ENCODE results near the gene GPC3. TPM values are rescaled to one million over a fixed set of nuclear protein-coding genes. Genes with fewer than 3 reads are reported as not detected.

The GPC3 gene
- total RNA-seq, 1 donor from 2014 or later: 1,039 TPM

DNA sequence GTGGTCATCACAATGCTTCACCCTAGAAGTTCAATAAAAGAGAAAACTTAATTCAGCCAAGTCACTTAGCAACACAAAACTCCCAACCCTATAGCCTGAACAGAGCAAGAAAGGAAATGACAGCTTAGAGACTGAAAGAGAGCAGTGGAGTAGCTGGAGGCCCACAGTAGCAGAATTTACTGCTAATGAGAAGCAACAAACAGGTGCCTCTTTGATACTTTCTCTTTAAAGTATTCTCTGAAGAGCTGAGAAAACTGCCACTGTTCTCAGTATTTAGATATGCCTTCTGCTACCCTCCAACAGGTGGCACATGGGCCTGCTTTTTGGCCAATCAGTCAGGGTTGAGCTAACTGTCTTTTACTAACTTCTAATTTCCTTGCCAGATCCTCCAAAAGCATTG, 240.0 kb downstream of the GPC3 start:
- H3K4me3 Mint-ChIP-seq: no peak overlapping the region

GRCh38 chrX:133742602-133743305, 242.6 kb downstream of the GPC3 start:
- H3K9me3 Mint-ChIP-seq: no peaks in the 10 kb centered on the region

More for the DNA sequence above, 240.0 kb downstream of the GPC3 start:
- Histone ChIP-seq H3K4me1 (peaks cover 10% of the 10 kb centered on the region), H3K4me2 (no peak overlapping the region), H3K9me3 (ENCODE audit: low read depth) (no peaks in the 10 kb centered on the region), H3K36me3 (no peaks in the 10 kb centered on the region), H3K9ac (no peak overlapping the region), H3K27me3 (no peaks in the 10 kb centered on the region), H3K79me2 (ENCODE audit: low read depth) (peaks cover 91% of the 10 kb centered on the region), H3F3A (ENCODE audit: low read depth) (no peaks in the 10 kb centered on the region), H3K27ac (no peak overlapping the region), H2AFZ (replicated peaks) (no peak overlapping the region), H4K20me1 (ENCODE audit: low read depth) (peaks cover 90% of the 10 kb centered on the region), H3K4me3 (no peak overlapping the region)
- no peak for TF ChIP-seq EZH2 (IDR thresholded peaks at IDR 0.05)
- no peak for TF ChIP-seq EZH2phosphoT487 (IDR thresholded peaks at IDR 0.05)
- TF ChIP-seq CTCF (IDR thresholded peaks at IDR 0.05): no peak
- Mint-ChIP-seq H3K27me3 (ENCODE audit: insufficient read depth, low read depth) (peaks cover 4% of the 10 kb centered on the region), H3K9me3 (no peaks in the 10 kb centered on the region), H3K27ac (no peak overlapping the region), H3K36me3 (peaks cover 4% of the 10 kb centered on the region), H3K4me1 (peaks cover 20% of the 10 kb centered on the region)
- DNase-seq (ENCODE audit: low spot score): no peak

DNA sequence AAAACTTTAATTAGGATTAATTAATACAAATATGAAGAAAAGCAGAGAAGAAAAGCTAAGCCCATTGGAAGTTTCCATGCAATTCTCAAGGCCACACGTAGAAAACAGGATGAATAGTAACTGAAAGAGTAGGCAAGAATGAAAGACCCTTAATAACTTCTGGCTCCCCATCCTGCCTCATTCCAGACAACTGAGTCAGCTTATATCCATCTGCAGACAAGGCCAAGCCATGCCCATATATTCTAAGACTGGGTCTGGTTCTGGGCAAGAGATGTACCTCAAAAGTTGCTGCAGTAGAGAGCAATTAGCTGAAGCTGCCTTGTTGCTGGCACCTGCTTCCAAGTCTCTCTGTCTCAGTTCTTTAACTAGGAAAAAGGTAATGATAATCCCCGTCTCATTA, 244.1 kb downstream of the GPC3 start:
- Mint-ChIP-seq H3K27me3 (ENCODE audit: insufficient read depth, low read depth) (peaks cover 4% of the 10 kb centered on the region), H3K36me3 (peaks cover 4% of the 10 kb centered on the region), H3K4me1 (peaks cover 10% of the 10 kb centered on the region), H3K4me3 (no peak overlapping the region), H3K9me3 (no peaks in the 10 kb centered on the region), H3K27ac (no peak overlapping the region)
- H3K9ac ChIP-seq: no peak overlapping the region
- peaks cover 5% of the 10 kb centered on the region for H3K9me3 ChIP-seq (ENCODE audit: low read depth)
- no peak overlapping the region for H3K27ac ChIP-seq
- H3K27me3 ChIP-seq: no peaks in the 10 kb centered on the region
- peaks cover 78% of the 10 kb centered on the region for H3K79me2 ChIP-seq (ENCODE audit: low read depth)
- no peak for TF ChIP-seq EZH2 (IDR thresholded peaks at IDR 0.05)
- no peak for TF ChIP-seq CTCF (IDR thresholded peaks at IDR 0.05)
- no peak for TF ChIP-seq EZH2phosphoT487 (IDR thresholded peaks at IDR 0.05)
- H3F3A ChIP-seq (ENCODE audit: low read depth): no peaks in the 10 kb centered on the region
- peaks cover 84% of the 10 kb centered on the region for H4K20me1 ChIP-seq (ENCODE audit: low read depth)
- H3K4me1 ChIP-seq: peaks cover 10% of the 10 kb centered on the region
- no peak overlapping the region for H2AFZ ChIP-seq (replicated peaks)
- no peak overlapping the region for H3K4me2 ChIP-seq
- H3K4me3 ChIP-seq: no peak overlapping the region
- H3K36me3 ChIP-seq: no peaks in the 10 kb centered on the region
- no peak for DNase-seq (ENCODE audit: low spot score)

More at GRCh38 chrX:133742602-133743305, 242.6 kb downstream of the GPC3 start:
- no peaks in the 10 kb centered on the region for H3F3A ChIP-seq (ENCODE audit: low read depth)
- peaks cover 80% of the 10 kb centered on the region for H3K79me2 ChIP-seq (ENCODE audit: low read depth)
- H3K36me3 ChIP-seq: no peaks in the 10 kb centered on the region
- no peak overlapping the region for H3K9ac ChIP-seq
- Mint-ChIP-seq H3K4me1 (peaks cover 10% of the 10 kb centered on the region), H3K27me3 (ENCODE audit: insufficient read depth, low read depth) (peaks cover 4% of the 10 kb centered on the region), H3K4me3 (no peak overlapping the region), H3K36me3 (peaks cover 4% of the 10 kb centered on the region), H3K27ac (no peak overlapping the region)
- DNase-seq (ENCODE audit: low spot score): no peak
- peaks cover 87% of the 10 kb centered on the region for H4K20me1 ChIP-seq (ENCODE audit: low read depth)
- no peaks in the 10 kb centered on the region for H3K27me3 ChIP-seq
- no peak overlapping the region for H3K4me2 ChIP-seq
- no peaks in the 10 kb centered on the region for H3K9me3 ChIP-seq (ENCODE audit: low read depth)
- no peak overlapping the region for H3K27ac ChIP-seq
- H3K4me1 ChIP-seq: peaks cover 10% of the 10 kb centered on the region
- no peak overlapping the region for H2AFZ ChIP-seq (replicated peaks)
- no peak overlapping the region for H3K4me3 ChIP-seq
- TF ChIP-seq CTCF (IDR thresholded peaks at IDR 0.05): no peak
- TF ChIP-seq EZH2phosphoT487 (IDR thresholded peaks at IDR 0.05): no peak
